Cardiac fibroblast (primary cell): ENCODE measurements around the gene VPS41.

ENCODE experiments used
- DNase-seq, 2 donors: peaks; one replicate each; pipeline versions ENCODE4 v3.0.0 to v3.0.0-alpha.2; 2010; ENCODE audit warnings: low read depth in 2 of 2
- H3K4me3 ChIP-seq, 2 donors: replicated peaks in 1 of 2; 1 replicate in 1 of 2; 2 replicates in 1 of 2; pipeline ENCODE4 v1.5.1; 2011; ENCODE audit warnings: low read depth in 2 of 2, low read length in 2 of 2, mild to moderate bottlenecking in 2 of 2, moderate library complexity in 1 of 2
- TF ChIP-seq, protein P1 (sequence below): IDR thresholded peaks from one replicate; pipeline ENCODE4 v1.5.1; 2011; ENCODE audit warnings: low read depth, mild to moderate bottlenecking, low read length, inconsistent platforms

Gene VPS41

DNA sequence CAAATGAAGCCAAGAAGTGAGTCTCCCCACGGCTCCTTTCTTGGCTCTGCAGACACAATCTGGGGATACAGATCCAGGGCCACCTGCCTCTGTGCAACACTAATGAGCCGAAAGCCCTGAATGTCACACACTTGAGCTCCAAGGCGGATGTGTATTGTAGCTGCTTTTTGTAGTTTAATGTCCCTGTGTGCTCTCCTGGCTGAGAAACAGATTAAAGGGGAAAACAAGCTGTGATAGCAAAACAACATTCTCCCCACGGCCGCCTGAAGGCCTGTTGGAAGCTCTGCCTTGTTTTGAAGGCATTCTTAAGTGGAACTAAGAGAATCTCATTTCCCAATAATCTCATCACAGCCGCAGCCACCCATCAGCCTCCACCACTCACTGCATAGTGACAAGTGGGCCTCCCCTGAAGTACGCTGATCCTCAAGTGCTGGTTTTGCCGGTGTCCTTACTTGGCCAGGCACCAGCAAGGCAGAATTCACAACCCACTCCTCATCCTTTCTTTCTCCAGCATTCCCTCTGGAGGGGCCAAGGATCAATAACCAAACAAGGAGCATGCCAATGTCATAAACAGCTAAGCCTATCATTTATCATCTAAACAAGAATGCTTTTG, 233.4 kb downstream of the VPS41 start:
- no peak overlapping the region for H3K4me3 ChIP-seq
- no peak for DNase-seq
- TF ChIP-seq, protein P1, sequence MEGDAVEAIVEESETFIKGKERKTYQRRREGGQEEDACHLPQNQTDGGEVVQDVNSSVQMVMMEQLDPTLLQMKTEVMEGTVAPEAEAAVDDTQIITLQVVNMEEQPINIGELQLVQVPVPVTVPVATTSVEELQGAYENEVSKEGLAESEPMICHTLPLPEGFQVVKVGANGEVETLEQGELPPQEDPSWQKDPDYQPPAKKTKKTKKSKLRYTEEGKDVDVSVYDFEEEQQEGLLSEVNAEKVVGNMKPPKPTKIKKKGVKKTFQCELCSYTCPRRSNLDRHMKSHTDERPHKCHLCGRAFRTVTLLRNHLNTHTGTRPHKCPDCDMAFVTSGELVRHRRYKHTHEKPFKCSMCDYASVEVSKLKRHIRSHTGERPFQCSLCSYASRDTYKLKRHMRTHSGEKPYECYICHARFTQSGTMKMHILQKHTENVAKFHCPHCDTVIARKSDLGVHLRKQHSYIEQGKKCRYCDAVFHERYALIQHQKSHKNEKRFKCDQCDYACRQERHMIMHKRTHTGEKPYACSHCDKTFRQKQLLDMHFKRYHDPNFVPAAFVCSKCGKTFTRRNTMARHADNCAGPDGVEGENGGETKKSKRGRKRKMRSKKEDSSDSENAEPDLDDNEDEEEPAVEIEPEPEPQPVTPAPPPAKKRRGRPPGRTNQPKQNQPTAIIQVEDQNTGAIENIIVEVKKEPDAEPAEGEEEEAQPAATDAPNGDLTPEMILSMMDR = no peak

DNA sequence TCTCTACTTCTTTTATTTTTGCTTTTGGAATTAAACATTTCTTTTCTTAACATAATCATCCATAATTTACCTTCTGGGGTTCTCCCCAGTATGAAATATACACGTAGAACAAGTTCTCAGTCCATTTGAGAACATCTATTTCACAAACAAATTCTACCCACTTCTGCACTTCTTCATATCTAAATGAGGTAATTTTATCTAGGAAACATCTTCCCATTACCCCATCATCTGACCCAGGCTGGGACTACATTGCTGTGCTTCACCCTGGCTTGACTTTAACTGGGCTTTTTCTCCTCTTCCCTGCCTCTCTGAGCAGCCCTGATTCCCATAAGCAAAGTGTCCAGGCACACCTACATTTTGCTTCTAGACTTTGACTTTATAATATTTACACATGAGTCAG, 234.5 kb downstream of the VPS41 start:
- TF ChIP-seq, protein P1 = no peak
- H3K4me3 ChIP-seq = no peak overlapping the region
- no peak for DNase-seq

DNA sequence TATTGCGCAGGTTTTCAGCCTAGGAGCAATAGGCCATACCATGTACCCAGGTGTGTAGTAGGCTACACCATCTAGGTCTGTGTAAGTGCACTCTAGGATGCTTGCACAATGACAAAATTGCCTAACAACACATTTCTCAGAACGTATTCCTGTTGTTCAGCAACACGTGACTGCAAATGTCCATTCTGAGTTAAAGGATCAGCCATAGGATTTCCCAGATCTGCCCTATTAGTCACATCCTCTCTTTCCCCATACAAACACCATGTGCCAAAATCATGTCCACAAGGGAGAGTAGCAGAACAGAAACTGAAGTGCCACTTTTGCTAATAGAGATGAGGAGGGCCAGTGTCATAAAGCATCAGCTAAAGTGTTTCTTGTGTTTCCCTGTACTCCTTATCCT, 235.2 kb downstream of the VPS41 start:
- no peak overlapping the region for H3K4me3 ChIP-seq
- TF ChIP-seq, protein P1 = no peak
- DNase-seq = peak; percentile 96 to 99
